GM12878 (cell line): ENCODE measurements around the gene LMAN1L. TPM values are rescaled to one million over a fixed set of nuclear protein-coding genes. Genes with fewer than 3 reads are reported as not detected.

Experiments used
- CBX3 ChIP-seq: fragments of 200-600 bp; sonication (generic); IDR thresholded peaks from 2 replicates; pipeline ENCODE4 v1.6.1; 2016; ENCODE audit warnings: low read depth, borderline replicate concordance
- CHD1 ChIP-seq: IDR thresholded peaks from 2 replicates; pipeline ENCODE4 v1.6.1; 2012; ENCODE audit warnings: low read depth, low read length, improper control_type of control experiment
- CTCF ChIP-seq, 3 experiments: IDR thresholded peaks in 2 of 3; conservative IDR thresholded peaks in 1 of 3; 2 replicates each; pipeline ENCODE4 v1.5.1; 2011; ENCODE audit warnings: low read depth in 3 of 3, low read length in 3 of 3, mild to moderate bottlenecking in 3 of 3, control low read depth in 2 of 3, moderate library complexity in 2 of 3, inconsistent platforms in 1 of 3, mixed read lengths in 1 of 3; ENCODE audit not compliant: control insufficient read depth in 2 of 3, insufficient read depth in 1 of 3; ENCODE audit errors: extremely low read depth in 1 of 3
- E2F8 ChIP-seq: fragments of 450-650 bp; IDR thresholded peaks from 2 replicates; pipeline ENCODE4 v1.6.1; 2018; ENCODE audit warnings: mild to moderate bottlenecking, low read depth, moderate library complexity; ENCODE audit not compliant: partially characterized antibody
- ELK1 ChIP-seq: IDR thresholded peaks from 2 replicates; pipeline ENCODE4 v1.6.1; 2012; ENCODE audit warnings: low read depth, low read length, improper control_type of control experiment
- ETV6 ChIP-seq, 2 experiments: fragments of 450-650 bp in 1 of 2; IDR thresholded peaks in 1 of 2; conservative IDR thresholded peaks in 1 of 2; 2 replicates each; pipeline ENCODE4 v1.6.1; 2014; ENCODE audit warnings: antibody characterized with exemption in 1 of 2, borderline replicate concordance in 1 of 2, low read depth in 1 of 2, mild to moderate bottlenecking in 1 of 2, moderate library complexity in 1 of 2
- EZH2 ChIP-seq: IDR thresholded peaks from 2 replicates; pipeline ENCODE4 v1.6.1; 2012; ENCODE audit warnings: low read depth, mild to moderate bottlenecking, control low read depth, inconsistent platforms, low read length, borderline replicate concordance; ENCODE audit not compliant: control insufficient read depth
- FOXK2 ChIP-seq: fragments of 450-650 bp; IDR thresholded peaks from 2 replicates; pipeline ENCODE4 v1.6.1; 2017; ENCODE audit warnings: mild to moderate bottlenecking, moderate library complexity
- IKZF2 ChIP-seq, 2 experiments: fragments of 450-650 bp; IDR thresholded peaks; 2 replicates each; pipeline ENCODE4 v1.6.1; 2017; ENCODE audit warnings: mild to moderate bottlenecking in 2 of 2, moderate library complexity in 2 of 2
- IRF3 ChIP-seq: fragments of 450-650 bp; IDR thresholded peaks from 2 replicates; pipeline ENCODE4 v1.6.1; 2014; ENCODE audit warnings: mild to moderate bottlenecking
- NFYB ChIP-seq: IDR thresholded peaks from 2 replicates; pipeline ENCODE4 v1.6.1; 2011; ENCODE audit warnings: low read depth, mild to moderate bottlenecking, low read length, improper control_type of control experiment, moderate library complexity; ENCODE audit not compliant: insufficient read depth
- POU2F2 ChIP-seq: IDR thresholded peaks from 3 replicates; pipeline ENCODE4 v1.6.1; 2011; ENCODE audit warnings: low read depth, mild to moderate bottlenecking, low read length, borderline replicate concordance
- SUPT20H ChIP-seq: IDR thresholded peaks from 2 replicates; pipeline ENCODE4 v1.6.1; 2011; ENCODE audit warnings: low read depth, mild to moderate bottlenecking, low read length, moderate library complexity, borderline replicate concordance; ENCODE audit not compliant: control insufficient read depth
- TCF7 ChIP-seq: IDR thresholded peaks from 2 replicates; pipeline ENCODE4 v1.6.1; 2014; ENCODE audit warnings: antibody characterized with exemption, borderline replicate concordance
- ZNF207 ChIP-seq: fragments of 450-650 bp; IDR thresholded peaks from 2 replicates; pipeline ENCODE4 v1.6.1; 2014; ENCODE audit warnings: antibody characterized with exemption, mild to moderate bottlenecking, borderline replicate concordance
- ZNF687 ChIP-seq: fragments of 450-650 bp; IDR thresholded peaks from 2 replicates; pipeline ENCODE4 v1.6.1; 2017; ENCODE audit warnings: mild to moderate bottlenecking, moderate library complexity
- polyA plus RNA-seq, 11 experiments: library from polyadenylated mRNA; depleted of rRNA in 4 of 11; unstranded in 6 of 11; stranded (reverse) in 5 of 11; fragments of >200 nt; fragmentation: Nextera tagmentation in 4 of 11; fragmentation: Illumina TruSeq in 1 of 11; extraction: Ambion mirVana in 4 of 11; extraction: Trizol in 1 of 11; gene quantifications; 1 replicate in 1 of 11; 2 replicates in 10 of 11; pipeline versions ENCODE4 v1.2.1 to v1.2.3, GENCODE V29; 2011 to 2016; ENCODE audit warnings: inconsistent platforms in 2 of 11, missing spikeins in 2 of 11, low read depth in 1 of 11
- total RNA-seq, 4 experiments: library from RNA; depleted of rRNA in 3 of 4; stranded (reverse); fragments of >200 nt in 3 of 4; fragmentation: Illumina TruSeq in 1 of 4; extraction: Trizol in 1 of 4; gene quantifications; 2 replicates each; pipeline versions ENCODE4 v1.2.1 to v1.2.3, GENCODE V29; 2013 to 2021

The LMAN1L gene
- total and polyA plus RNA-seq, 10 of the 15 experiments (the other 5 are each of a cell fraction or from before 2014, with no cell fraction given), result not detected

- TF ChIP-seq ZNF687 (peak; percentile 60), ZNF207 (no peak), IRF3 (no peak), IKZF2 (IDR thresholded peaks at IDR 0.05) (no peak), NFYB (peak; percentile 89), ELK1 (peak; percentile 13; the same call in 1 of the 2 replicates), CBX3 (no peak), POU2F2 (0 out of 3 replicates have a peak, but pooled peaks have one; percentile 9), FOXK2 (no peak), EZH2 (no peak), ETV6 (conservative IDR thresholded peaks at IDR 0.05 in 1 of 2, IDR thresholded peaks at IDR 0.05 in 1 of 2; ENCODE audit: borderline replicate concordance in 1 of 2, low read depth in 1 of 2) (no peak), TCF7 (no peak), SUPT20H (no peak), CHD1 (peak; percentile 82; the same call in 1 of the 2 replicates), CTCF (IDR thresholded peaks at IDR 0.05 in 2 of 3, conservative IDR thresholded peaks at IDR 0.05 in 1 of 3; ENCODE audit: control insufficient read depth in 2 of 3, extremely low read depth in 1 of 3, insufficient read depth in 1 of 3, low read depth in 3 of 3, low read length in 3 of 3) (0 out of 6 replicates have a peak, but pooled peaks of 2 of the 3 experiments have one; percentile 3), E2F8 (no peak)
These were observed 27.2 kb upstream of the LMAN1L start (continued) for GRCh38 chr15:74785194-74786032.
